Cardiac fibroblast (primary cell): ENCODE results near the gene FXYD2.
A peak's percentile ranks its signal among the peaks of the same experiment; 100 is the strongest.

Experiments used
- DNase-seq, 2 donors: peaks; one replicate each; pipeline versions ENCODE4 v3.0.0 to v3.0.0-alpha.2; 2010; ENCODE audit warnings: low read depth in 2 of 2
- H3K4me3 ChIP-seq, 2 donors: replicated peaks in 1 of 2; 1 replicate in 1 of 2; 2 replicates in 1 of 2; pipeline ENCODE4 v1.5.1; 2011; ENCODE audit warnings: low read depth in 2 of 2, low read length in 2 of 2, mild to moderate bottlenecking in 2 of 2, moderate library complexity in 1 of 2
- CTCF ChIP-seq: IDR thresholded peaks from one replicate; pipeline ENCODE4 v1.5.1; 2011; ENCODE audit warnings: low read depth, mild to moderate bottlenecking, low read length, inconsistent platforms

The FXYD2 gene

GRCh38 chr11:117862753-117863152 is 38.2 kb upstream of the FXYD2 start:
- H3K4me3 ChIP-seq, result no peak overlapping the region
- DNase-seq, result no peak
- TF ChIP-seq CTCF, result no peak

GRCh38 chr11:117862019-117862725 is 37.6 kb upstream of the FXYD2 start:
- DNase-seq, result no peak
- TF ChIP-seq CTCF, result no peak

GRCh38 chr11:117861151-117862018 is 36.8 kb upstream of the FXYD2 start:
- DNase-seq, result peak in 1 of 2 donors; percentile 15
- H3K4me3 ChIP-seq, result no peak overlapping the region
- no peak for TF ChIP-seq CTCF

More at GRCh38 chr11:117862019-117862725, 37.6 kb upstream of the FXYD2 start:
- H3K4me3 ChIP-seq, result no peak overlapping the region

GRCh38 chr11:117860139-117860538 is 35.6 kb upstream of the FXYD2 start:
- no peak for TF ChIP-seq CTCF
- no peak for DNase-seq

GRCh38 chr11:117859488-117860112 is 35.1 kb upstream of the FXYD2 start:
- H3K4me3 ChIP-seq, result no peak overlapping the region
- TF ChIP-seq CTCF, result no peak
- no peak for DNase-seq

More at GRCh38 chr11:117860139-117860538, 35.6 kb upstream of the FXYD2 start:
- no peak overlapping the region for H3K4me3 ChIP-seq

GRCh38 chr11:117859061-117859460 is 34.5 kb upstream of the FXYD2 start:
- no peak overlapping the region for H3K4me3 ChIP-seq
- no peak for DNase-seq
- TF ChIP-seq CTCF, result no peak
